K562 (cell line): ENCODE measurements around the gene BET1L. TPM values are rescaled to one million over a fixed set of nuclear protein-coding genes. Genes with fewer than 3 reads are reported as not detected.

Experiments used
- BRF2 ChIP-seq: IDR thresholded peaks from 3 replicates; pipeline ENCODE4 v1.6.1; 2011; ENCODE audit warnings: borderline replicate concordance, mild to moderate bottlenecking; ENCODE audit not compliant: insufficient read length, insufficient read depth
- CBX3 ChIP-seq, 2 experiments: IDR thresholded peaks; 1 replicate in 1 of 2; 2 replicates in 1 of 2; pipeline ENCODE4 v1.6.1; 2012; ENCODE audit warnings: inconsistent platforms in 2 of 2, low read length in 2 of 2, borderline replicate concordance in 1 of 2, control low read depth in 1 of 2
- HNRNPH1 ChIP-seq: fragments of 200-400 bp; formaldehyde crosslinking; optimal IDR thresholded peaks from 2 replicates; pipeline ENCODE3; 2017; ENCODE audit warnings: low read depth, mild to moderate bottlenecking, low read length, moderate library complexity
- HNRNPLL ChIP-seq: fragments of 200-400 bp; formaldehyde crosslinking; IDR thresholded peaks from 2 replicates; pipeline ENCODE4 v1.6.1; 2017; ENCODE audit warnings: low read length, low read depth, mild to moderate bottlenecking; ENCODE audit not compliant: poor library complexity, severe bottlenecking
- LEF1 ChIP-seq: fragments of 450-650 bp; IDR thresholded peaks from 2 replicates; pipeline ENCODE4 v1.6.1; 2016; ENCODE audit warnings: mild to moderate bottlenecking
- NCOR1 ChIP-seq: fragments of 450-650 bp; IDR thresholded peaks from 2 replicates; pipeline ENCODE4 v1.6.1; 2016; ENCODE audit warnings: mild to moderate bottlenecking, moderate library complexity
- XRCC5 ChIP-seq: fragments of 200-400 bp; formaldehyde crosslinking; IDR thresholded peaks from 2 replicates; pipeline ENCODE4 v1.6.1; 2017; ENCODE audit warnings: low read depth, mild to moderate bottlenecking, low read length
- ZFP1 ChIP-seq: fragments of 450-650 bp; formaldehyde crosslinking; IDR thresholded peaks from 2 replicates; pipeline ENCODE4 v1.4.0; 2020; ENCODE audit warnings: mild to moderate bottlenecking, mixed read lengths
- polyA plus RNA-seq, 8 experiments: library from polyadenylated mRNA; depleted of rRNA in 4 of 8; stranded (reverse) in 5 of 8; unstranded in 3 of 8; fragments of >200 nt; fragmentation: Nextera tagmentation in 2 of 8; fragmentation: Illumina TruSeq in 1 of 8; extraction: Ambion mirVana in 2 of 8; extraction: Trizol in 1 of 8; gene quantifications; 2 replicates each; pipeline versions ENCODE4 v1.2.1 to v1.2.3, GENCODE V29; 2011 to 2014; ENCODE audit warnings: inconsistent platforms in 1 of 8, missing spikeins in 1 of 8
- total RNA-seq, 7 experiments: library from RNA; depleted of rRNA in 6 of 7; stranded (reverse); fragments of >200 nt in 6 of 7; fragmentation: Illumina TruSeq in 2 of 7; extraction: Trizol in 2 of 7; gene quantifications; 2 replicates each; pipeline versions ENCODE4 v1.2.1 to v1.2.3, GENCODE V29; 2011 to 2021; ENCODE audit warnings: low replicate concordance in 1 of 7
- TF ChIP-seq, protein P1 (sequence below): sonication (generic); formaldehyde crosslinking; IDR thresholded peaks from 2 replicates; pipeline ENCODE4 v1.4.0; 2020; ENCODE audit warnings: mild to moderate bottlenecking, missing genetic modification reagents
- TF ChIP-seq, protein P2 (sequence below): fragments of 450-650 bp; IDR thresholded peaks from 2 replicates; pipeline ENCODE4 v1.6.1; 2016; ENCODE audit warnings: mild to moderate bottlenecking, moderate library complexity
- TF ChIP-seq, protein P3 (sequence below): fragments of 250-450 bp; sonication (Bioruptor Pico); IDR thresholded peaks from 2 replicates; pipeline ENCODE4 v1.8.0; 2021; ENCODE audit warnings: mild to moderate bottlenecking, moderate library complexity

The BET1L gene
- total and polyA plus RNA-seq, 9 of the 15 experiments (the other 6 are each of a cell fraction or from before 2014, with no cell fraction given), result 9.9 to 69.1 (median 19.9) TPM

GRCh38 chr11:208181-208916 lies 1.1 kb upstream of the BET1L start (continued):
- TF ChIP-seq, protein P1, sequence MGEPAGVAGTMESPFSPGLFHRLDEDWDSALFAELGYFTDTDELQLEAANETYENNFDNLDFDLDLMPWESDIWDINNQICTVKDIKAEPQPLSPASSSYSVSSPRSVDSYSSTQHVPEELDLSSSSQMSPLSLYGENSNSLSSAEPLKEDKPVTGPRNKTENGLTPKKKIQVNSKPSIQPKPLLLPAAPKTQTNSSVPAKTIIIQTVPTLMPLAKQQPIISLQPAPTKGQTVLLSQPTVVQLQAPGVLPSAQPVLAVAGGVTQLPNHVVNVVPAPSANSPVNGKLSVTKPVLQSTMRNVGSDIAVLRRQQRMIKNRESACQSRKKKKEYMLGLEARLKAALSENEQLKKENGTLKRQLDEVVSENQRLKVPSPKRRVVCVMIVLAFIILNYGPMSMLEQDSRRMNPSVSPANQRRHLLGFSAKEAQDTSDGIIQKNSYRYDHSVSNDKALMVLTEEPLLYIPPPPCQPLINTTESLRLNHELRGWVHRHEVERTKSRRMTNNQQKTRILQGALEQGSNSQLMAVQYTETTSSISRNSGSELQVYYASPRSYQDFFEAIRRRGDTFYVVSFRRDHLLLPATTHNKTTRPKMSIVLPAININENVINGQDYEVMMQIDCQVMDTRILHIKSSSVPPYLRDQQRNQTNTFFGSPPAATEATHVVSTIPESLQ (CRISPR knock-in tag), result no peak
- TF ChIP-seq CBX3 (IDR thresholded peaks at IDR 0.05; ENCODE audit: borderline replicate concordance in 1 of 2, low read length in 2 of 2), result no peak
- peak; percentile 42 for TF ChIP-seq NCOR1
- TF ChIP-seq ZFP1 (CRISPR knock-in tag), result no peak
- no peak for TF ChIP-seq HNRNPH1
- TF ChIP-seq, protein P2, sequence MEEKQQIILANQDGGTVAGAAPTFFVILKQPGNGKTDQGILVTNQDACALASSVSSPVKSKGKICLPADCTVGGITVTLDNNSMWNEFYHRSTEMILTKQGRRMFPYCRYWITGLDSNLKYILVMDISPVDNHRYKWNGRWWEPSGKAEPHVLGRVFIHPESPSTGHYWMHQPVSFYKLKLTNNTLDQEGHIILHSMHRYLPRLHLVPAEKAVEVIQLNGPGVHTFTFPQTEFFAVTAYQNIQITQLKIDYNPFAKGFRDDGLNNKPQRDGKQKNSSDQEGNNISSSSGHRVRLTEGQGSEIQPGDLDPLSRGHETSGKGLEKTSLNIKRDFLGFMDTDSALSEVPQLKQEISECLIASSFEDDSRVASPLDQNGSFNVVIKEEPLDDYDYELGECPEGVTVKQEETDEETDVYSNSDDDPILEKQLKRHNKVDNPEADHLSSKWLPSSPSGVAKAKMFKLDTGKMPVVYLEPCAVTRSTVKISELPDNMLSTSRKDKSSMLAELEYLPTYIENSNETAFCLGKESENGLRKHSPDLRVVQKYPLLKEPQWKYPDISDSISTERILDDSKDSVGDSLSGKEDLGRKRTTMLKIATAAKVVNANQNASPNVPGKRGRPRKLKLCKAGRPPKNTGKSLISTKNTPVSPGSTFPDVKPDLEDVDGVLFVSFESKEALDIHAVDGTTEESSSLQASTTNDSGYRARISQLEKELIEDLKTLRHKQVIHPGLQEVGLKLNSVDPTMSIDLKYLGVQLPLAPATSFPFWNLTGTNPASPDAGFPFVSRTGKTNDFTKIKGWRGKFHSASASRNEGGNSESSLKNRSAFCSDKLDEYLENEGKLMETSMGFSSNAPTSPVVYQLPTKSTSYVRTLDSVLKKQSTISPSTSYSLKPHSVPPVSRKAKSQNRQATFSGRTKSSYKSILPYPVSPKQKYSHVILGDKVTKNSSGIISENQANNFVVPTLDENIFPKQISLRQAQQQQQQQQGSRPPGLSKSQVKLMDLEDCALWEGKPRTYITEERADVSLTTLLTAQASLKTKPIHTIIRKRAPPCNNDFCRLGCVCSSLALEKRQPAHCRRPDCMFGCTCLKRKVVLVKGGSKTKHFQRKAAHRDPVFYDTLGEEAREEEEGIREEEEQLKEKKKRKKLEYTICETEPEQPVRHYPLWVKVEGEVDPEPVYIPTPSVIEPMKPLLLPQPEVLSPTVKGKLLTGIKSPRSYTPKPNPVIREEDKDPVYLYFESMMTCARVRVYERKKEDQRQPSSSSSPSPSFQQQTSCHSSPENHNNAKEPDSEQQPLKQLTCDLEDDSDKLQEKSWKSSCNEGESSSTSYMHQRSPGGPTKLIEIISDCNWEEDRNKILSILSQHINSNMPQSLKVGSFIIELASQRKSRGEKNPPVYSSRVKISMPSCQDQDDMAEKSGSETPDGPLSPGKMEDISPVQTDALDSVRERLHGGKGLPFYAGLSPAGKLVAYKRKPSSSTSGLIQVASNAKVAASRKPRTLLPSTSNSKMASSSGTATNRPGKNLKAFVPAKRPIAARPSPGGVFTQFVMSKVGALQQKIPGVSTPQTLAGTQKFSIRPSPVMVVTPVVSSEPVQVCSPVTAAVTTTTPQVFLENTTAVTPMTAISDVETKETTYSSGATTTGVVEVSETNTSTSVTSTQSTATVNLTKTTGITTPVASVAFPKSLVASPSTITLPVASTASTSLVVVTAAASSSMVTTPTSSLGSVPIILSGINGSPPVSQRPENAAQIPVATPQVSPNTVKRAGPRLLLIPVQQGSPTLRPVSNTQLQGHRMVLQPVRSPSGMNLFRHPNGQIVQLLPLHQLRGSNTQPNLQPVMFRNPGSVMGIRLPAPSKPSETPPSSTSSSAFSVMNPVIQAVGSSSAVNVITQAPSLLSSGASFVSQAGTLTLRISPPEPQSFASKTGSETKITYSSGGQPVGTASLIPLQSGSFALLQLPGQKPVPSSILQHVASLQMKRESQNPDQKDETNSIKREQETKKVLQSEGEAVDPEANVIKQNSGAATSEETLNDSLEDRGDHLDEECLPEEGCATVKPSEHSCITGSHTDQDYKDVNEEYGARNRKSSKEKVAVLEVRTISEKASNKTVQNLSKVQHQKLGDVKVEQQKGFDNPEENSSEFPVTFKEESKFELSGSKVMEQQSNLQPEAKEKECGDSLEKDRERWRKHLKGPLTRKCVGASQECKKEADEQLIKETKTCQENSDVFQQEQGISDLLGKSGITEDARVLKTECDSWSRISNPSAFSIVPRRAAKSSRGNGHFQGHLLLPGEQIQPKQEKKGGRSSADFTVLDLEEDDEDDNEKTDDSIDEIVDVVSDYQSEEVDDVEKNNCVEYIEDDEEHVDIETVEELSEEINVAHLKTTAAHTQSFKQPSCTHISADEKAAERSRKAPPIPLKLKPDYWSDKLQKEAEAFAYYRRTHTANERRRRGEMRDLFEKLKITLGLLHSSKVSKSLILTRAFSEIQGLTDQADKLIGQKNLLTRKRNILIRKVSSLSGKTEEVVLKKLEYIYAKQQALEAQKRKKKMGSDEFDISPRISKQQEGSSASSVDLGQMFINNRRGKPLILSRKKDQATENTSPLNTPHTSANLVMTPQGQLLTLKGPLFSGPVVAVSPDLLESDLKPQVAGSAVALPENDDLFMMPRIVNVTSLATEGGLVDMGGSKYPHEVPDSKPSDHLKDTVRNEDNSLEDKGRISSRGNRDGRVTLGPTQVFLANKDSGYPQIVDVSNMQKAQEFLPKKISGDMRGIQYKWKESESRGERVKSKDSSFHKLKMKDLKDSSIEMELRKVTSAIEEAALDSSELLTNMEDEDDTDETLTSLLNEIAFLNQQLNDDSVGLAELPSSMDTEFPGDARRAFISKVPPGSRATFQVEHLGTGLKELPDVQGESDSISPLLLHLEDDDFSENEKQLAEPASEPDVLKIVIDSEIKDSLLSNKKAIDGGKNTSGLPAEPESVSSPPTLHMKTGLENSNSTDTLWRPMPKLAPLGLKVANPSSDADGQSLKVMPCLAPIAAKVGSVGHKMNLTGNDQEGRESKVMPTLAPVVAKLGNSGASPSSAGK, result no peak
- no peak for TF ChIP-seq LEF1
- TF ChIP-seq BRF2, result no peak
- no peak for TF ChIP-seq HNRNPLL
- TF ChIP-seq, protein P3, sequence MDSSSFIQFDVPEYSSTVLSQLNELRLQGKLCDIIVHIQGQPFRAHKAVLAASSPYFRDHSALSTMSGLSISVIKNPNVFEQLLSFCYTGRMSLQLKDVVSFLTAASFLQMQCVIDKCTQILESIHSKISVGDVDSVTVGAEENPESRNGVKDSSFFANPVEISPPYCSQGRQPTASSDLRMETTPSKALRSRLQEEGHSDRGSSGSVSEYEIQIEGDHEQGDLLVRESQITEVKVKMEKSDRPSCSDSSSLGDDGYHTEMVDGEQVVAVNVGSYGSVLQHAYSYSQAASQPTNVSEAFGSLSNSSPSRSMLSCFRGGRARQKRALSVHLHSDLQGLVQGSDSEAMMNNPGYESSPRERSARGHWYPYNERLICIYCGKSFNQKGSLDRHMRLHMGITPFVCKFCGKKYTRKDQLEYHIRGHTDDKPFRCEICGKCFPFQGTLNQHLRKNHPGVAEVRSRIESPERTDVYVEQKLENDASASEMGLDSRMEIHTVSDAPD, result no peak
- no peak for TF ChIP-seq XRCC5
